Liver (tissue), 9 donors: ENCODE results near the gene NUBPL. TPM values are rescaled to one million over a fixed set of nuclear protein-coding genes. Genes with fewer than 3 reads are reported as not detected.
"Not testable (repeated sequence)": the region's sequence is repeated elsewhere in the genome, so short reads cannot be mapped to it uniquely, and the experiment has no call there.

ENCODE experiments used
- DNase-seq: peaks from one replicate; pipeline ENCODE4 v3.0.0-alpha.2; 2017; ENCODE audit warnings: low spot score
- H3K27ac ChIP-seq, 2 donors: one replicate each; pipeline ENCODE4 v1.7.0; 2013; ENCODE audit warnings: inconsistent platforms in 2 of 2, low read length in 2 of 2, control low read depth in 1 of 2, low read depth in 1 of 2, mild to moderate bottlenecking in 1 of 2
- H3K27me3 ChIP-seq, 4 donors: one replicate each; pipeline versions ENCODE4 v1.6.1 to v1.7.0; 2013; ENCODE audit warnings: low read length in 3 of 4, inconsistent platforms in 1 of 4, mild to moderate bottlenecking in 1 of 4, moderate library complexity in 1 of 4; ENCODE audit not compliant: control insufficient read depth in 4 of 4, insufficient read depth in 4 of 4
- H3K36me3 ChIP-seq, 4 donors: one replicate each; pipeline versions ENCODE4 v1.6.1 to v1.7.0; 2013; ENCODE audit warnings: low read length in 3 of 4, mild to moderate bottlenecking in 3 of 4, low read depth in 1 of 4, moderate library complexity in 1 of 4; ENCODE audit not compliant: control insufficient read depth in 4 of 4, insufficient read depth in 3 of 4
- H3K4me1 ChIP-seq, 4 donors: one replicate each; pipeline versions ENCODE4 v1.6.1 to v1.7.0; 2013; ENCODE audit warnings: low read length in 3 of 4, mild to moderate bottlenecking in 3 of 4, moderate library complexity in 1 of 4; ENCODE audit not compliant: control insufficient read depth in 4 of 4, insufficient read depth in 4 of 4
- H3K4me3 ChIP-seq, 3 donors: one replicate each; pipeline versions ENCODE4 v1.6.1 to v1.7.0; 2013; ENCODE audit warnings: low read length in 3 of 3, control low read depth in 1 of 3, low read depth in 1 of 3, mild to moderate bottlenecking in 1 of 3
- H3K9ac ChIP-seq, 2 donors: one replicate each; pipeline ENCODE4 v1.7.0; 2013; ENCODE audit warnings: low read length in 2 of 2, mild to moderate bottlenecking in 2 of 2, moderate library complexity in 2 of 2, control low read depth in 1 of 2, low read depth in 1 of 2
- H3K9me3 ChIP-seq, 4 donors: one replicate each; pipeline versions ENCODE4 v1.6.1 to v1.7.0; 2013; ENCODE audit warnings: low read length in 3 of 4; ENCODE audit not compliant: control insufficient read depth in 4 of 4
- EGR1 ChIP-seq, 2 donors: IDR thresholded peaks; 2 replicates each; pipeline ENCODE4 v1.6.1; 2016 to 2018; ENCODE audit warnings: antibody characterized with exemption in 2 of 2, low read depth in 2 of 2
- FOXA1 ChIP-seq: IDR thresholded peaks from 2 replicates; pipeline ENCODE4 v1.6.1; 2016; ENCODE audit warnings: antibody characterized with exemption
- FOXA2 ChIP-seq: IDR thresholded peaks from 2 replicates; pipeline ENCODE4 v1.6.1; 2016; ENCODE audit warnings: antibody characterized with exemption
- HNF4A ChIP-seq, 2 donors: conservative IDR thresholded peaks; 2 replicates each; pipeline ENCODE4 v1.6.1; 2016; ENCODE audit warnings: antibody characterized with exemption in 2 of 2, mild to moderate bottlenecking in 2 of 2
- HNF4G ChIP-seq: IDR thresholded peaks from 2 replicates; pipeline ENCODE4 v1.6.1; 2016; ENCODE audit warnings: antibody characterized with exemption
- NR2F2 ChIP-seq: IDR thresholded peaks from 2 replicates; pipeline ENCODE4 v1.6.1; 2016; ENCODE audit warnings: antibody characterized with exemption
- RAD21 ChIP-seq, 2 donors: IDR thresholded peaks; 2 replicates each; pipeline ENCODE4 v1.6.1; 2016; ENCODE audit warnings: antibody characterized with exemption in 2 of 2, mild to moderate bottlenecking in 2 of 2
- RXRA ChIP-seq, 2 donors: IDR thresholded peaks; 2 replicates each; pipeline ENCODE4 v1.6.1; 2017 to 2018; ENCODE audit warnings: antibody characterized with exemption in 2 of 2, mild to moderate bottlenecking in 1 of 2
- SP1 ChIP-seq: IDR thresholded peaks from 2 replicates; pipeline ENCODE4 v1.6.1; 2018; ENCODE audit warnings: antibody characterized with exemption, mild to moderate bottlenecking
- YY1 ChIP-seq: IDR thresholded peaks from 2 replicates; pipeline ENCODE4 v1.6.1; 2016; ENCODE audit warnings: antibody characterized with exemption, mild to moderate bottlenecking
- WGBS: extraction: QIAGEN DNeasy Blood & Tissue Kit; methylation state at CpG from one replicate; pipeline ENCODE4 v1.1.7; 2013; 5-methylcytosine and 5-hydroxymethylcytosine counted together
- polyA plus RNA-seq, 2 donors: library from polyadenylated mRNA; stranded (reverse) in 1 of 2; unstranded in 1 of 2; fragments of 200-250 nt in 1 of 2; fragments of >200 nt in 1 of 2; fragmentation: Nextera tagmentation in 1 of 2; extraction: Ambion mirVana in 1 of 2; gene quantifications; one replicate each; pipeline versions ENCODE4 v1.2.1 to v1.2.3, GENCODE V29; 2013 to 2015
- total RNA-seq, 2 donors: library from RNA; depleted of rRNA; stranded (reverse); fragments of >200 nt; gene quantifications; one replicate each; pipeline ENCODE4 v1.2.3, GENCODE V29; 2014
- TF ChIP-seq, protein P1 (sequence below): fragments of 150-350 bp; IDR thresholded peaks from 2 replicates; pipeline ENCODE4 v1.5.1; 2017; ENCODE audit warnings: improper control_type of control experiment, low read depth, low read length; ENCODE audit not compliant: missing input control
- TF ChIP-seq, protein P2 (sequence below): IDR thresholded peaks from 2 replicates; pipeline ENCODE4 v1.6.1; 2016; ENCODE audit warnings: antibody characterized with exemption, mild to moderate bottlenecking
- TF ChIP-seq, protein P3 (sequence below): IDR thresholded peaks from 2 replicates; pipeline ENCODE4 v1.6.1; 2016; ENCODE audit warnings: antibody characterized with exemption
- TF ChIP-seq, protein P4 (sequence below): IDR thresholded peaks from 2 replicates; pipeline ENCODE4 v1.6.1; 2016; ENCODE audit warnings: antibody characterized with exemption
- TF ChIP-seq, protein P5 (sequence below): IDR thresholded peaks from 2 replicates; pipeline ENCODE4 v1.6.1; 2016; ENCODE audit warnings: antibody characterized with exemption
- donor health status: healthy.
- donor health status: healthy.
- donor health status: healthy.
- donor health status: healthy.
- donor health status: healthy.

Gene NUBPL
- total and polyA plus RNA-seq, 4 donors, result 4.2 to 9.3 (median 6.7) TPM

DNA sequence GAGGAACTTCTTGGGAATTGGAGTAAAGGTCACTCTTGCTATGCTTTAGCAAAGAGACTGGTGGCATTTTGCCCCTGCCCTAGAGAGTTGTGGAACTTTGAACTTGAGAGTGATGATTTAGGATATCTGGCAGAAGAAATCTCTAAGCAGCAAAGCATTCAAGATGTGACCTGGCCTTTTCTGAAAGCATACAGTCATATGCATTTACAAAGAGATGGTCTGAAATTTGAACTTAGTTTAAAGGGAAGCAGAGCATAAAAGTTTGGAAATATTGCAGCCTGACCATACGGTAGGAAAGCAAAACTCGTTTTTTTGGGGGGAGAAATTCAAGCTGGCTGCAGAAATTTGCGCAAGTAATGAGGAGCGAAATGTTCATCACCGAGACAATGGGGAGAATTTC lies 60.9 kb downstream of the NUBPL start:
- Histone ChIP-seq H3K4me3 (no peak overlapping the region), H3K27me3 (no peaks in the 10 kb centered on the region), H3K36me3 (peaks cover 0 to 1% (median 0%) of the 10 kb centered on the region in 4 donors), H3K27ac (no peak overlapping the region), H3K4me1 (no peaks in the 10 kb centered on the region), H3K9ac (no peak overlapping the region), H3K9me3 (peaks cover 0 to 3% (median under 1%) of the 10 kb centered on the region in 4 donors)
- WGBS, result 97% methylated on average over 5 of the region's 5 CpGs
- TF ChIP-seq YY1 (no peak), FOXA1 (no peak), RXRA (IDR thresholded peaks at IDR 0.05) (no peak), HNF4A (conservative IDR thresholded peaks at IDR 0.05) (no peak), EGR1 (IDR thresholded peaks at IDR 0.05; ENCODE audit: low read depth in 2 of 2) (no peak), FOXA2 (no peak), NR2F2 (no peak), RAD21 (IDR thresholded peaks at IDR 0.05) (no peak), HNF4G (no peak), SP1 (no peak)
- TF ChIP-seq, protein P1, sequence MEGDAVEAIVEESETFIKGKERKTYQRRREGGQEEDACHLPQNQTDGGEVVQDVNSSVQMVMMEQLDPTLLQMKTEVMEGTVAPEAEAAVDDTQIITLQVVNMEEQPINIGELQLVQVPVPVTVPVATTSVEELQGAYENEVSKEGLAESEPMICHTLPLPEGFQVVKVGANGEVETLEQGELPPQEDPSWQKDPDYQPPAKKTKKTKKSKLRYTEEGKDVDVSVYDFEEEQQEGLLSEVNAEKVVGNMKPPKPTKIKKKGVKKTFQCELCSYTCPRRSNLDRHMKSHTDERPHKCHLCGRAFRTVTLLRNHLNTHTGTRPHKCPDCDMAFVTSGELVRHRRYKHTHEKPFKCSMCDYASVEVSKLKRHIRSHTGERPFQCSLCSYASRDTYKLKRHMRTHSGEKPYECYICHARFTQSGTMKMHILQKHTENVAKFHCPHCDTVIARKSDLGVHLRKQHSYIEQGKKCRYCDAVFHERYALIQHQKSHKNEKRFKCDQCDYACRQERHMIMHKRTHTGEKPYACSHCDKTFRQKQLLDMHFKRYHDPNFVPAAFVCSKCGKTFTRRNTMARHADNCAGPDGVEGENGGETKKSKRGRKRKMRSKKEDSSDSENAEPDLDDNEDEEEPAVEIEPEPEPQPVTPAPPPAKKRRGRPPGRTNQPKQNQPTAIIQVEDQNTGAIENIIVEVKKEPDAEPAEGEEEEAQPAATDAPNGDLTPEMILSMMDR, result no peak
- TF ChIP-seq, protein P2, sequence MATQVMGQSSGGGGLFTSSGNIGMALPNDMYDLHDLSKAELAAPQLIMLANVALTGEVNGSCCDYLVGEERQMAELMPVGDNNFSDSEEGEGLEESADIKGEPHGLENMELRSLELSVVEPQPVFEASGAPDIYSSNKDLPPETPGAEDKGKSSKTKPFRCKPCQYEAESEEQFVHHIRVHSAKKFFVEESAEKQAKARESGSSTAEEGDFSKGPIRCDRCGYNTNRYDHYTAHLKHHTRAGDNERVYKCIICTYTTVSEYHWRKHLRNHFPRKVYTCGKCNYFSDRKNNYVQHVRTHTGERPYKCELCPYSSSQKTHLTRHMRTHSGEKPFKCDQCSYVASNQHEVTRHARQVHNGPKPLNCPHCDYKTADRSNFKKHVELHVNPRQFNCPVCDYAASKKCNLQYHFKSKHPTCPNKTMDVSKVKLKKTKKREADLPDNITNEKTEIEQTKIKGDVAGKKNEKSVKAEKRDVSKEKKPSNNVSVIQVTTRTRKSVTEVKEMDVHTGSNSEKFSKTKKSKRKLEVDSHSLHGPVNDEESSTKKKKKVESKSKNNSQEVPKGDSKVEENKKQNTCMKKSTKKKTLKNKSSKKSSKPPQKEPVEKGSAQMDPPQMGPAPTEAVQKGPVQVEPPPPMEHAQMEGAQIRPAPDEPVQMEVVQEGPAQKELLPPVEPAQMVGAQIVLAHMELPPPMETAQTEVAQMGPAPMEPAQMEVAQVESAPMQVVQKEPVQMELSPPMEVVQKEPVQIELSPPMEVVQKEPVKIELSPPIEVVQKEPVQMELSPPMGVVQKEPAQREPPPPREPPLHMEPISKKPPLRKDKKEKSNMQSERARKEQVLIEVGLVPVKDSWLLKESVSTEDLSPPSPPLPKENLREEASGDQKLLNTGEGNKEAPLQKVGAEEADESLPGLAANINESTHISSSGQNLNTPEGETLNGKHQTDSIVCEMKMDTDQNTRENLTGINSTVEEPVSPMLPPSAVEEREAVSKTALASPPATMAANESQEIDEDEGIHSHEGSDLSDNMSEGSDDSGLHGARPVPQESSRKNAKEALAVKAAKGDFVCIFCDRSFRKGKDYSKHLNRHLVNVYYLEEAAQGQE, result no peak
- TF ChIP-seq, protein P3, sequence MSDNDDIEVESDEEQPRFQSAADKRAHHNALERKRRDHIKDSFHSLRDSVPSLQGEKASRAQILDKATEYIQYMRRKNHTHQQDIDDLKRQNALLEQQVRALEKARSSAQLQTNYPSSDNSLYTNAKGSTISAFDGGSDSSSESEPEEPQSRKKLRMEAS, result no peak
- TF ChIP-seq, protein P4, sequence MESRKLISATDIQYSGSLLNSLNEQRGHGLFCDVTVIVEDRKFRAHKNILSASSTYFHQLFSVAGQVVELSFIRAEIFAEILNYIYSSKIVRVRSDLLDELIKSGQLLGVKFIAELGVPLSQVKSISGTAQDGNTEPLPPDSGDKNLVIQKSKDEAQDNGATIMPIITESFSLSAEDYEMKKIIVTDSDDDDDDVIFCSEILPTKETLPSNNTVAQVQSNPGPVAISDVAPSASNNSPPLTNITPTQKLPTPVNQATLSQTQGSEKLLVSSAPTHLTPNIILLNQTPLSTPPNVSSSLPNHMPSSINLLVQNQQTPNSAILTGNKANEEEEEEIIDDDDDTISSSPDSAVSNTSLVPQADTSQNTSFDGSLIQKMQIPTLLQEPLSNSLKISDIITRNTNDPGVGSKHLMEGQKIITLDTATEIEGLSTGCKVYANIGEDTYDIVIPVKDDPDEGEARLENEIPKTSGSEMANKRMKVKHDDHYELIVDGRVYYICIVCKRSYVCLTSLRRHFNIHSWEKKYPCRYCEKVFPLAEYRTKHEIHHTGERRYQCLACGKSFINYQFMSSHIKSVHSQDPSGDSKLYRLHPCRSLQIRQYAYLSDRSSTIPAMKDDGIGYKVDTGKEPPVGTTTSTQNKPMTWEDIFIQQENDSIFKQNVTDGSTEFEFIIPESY, result no peak
- TF ChIP-seq, protein P5, sequence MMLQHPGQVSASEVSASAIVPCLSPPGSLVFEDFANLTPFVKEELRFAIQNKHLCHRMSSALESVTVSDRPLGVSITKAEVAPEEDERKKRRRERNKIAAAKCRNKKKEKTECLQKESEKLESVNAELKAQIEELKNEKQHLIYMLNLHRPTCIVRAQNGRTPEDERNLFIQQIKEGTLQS, result no peak
- DNase-seq, result no peak

DNA sequence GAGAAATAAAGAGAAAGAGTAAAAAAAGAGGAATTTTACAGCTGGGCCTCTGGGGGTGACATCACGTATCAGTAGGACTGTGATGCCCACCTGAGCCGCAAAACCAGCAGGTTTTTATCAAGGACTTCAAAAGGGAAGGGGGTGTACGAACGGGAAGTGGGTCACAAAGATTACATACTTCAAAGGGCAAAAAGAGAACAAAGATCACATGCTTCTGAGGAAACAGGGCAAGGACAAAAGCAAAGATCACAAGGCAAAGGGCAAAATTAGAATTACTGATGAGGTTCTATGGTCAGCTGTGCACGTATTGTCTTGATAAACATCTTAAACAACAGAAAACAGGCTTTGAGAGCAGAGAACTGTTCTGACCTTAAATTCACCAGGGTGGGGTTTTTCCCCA lies 91.7 kb downstream of the NUBPL start:
- not testable (repeated sequence) for H3K4me3 ChIP-seq, DNase-seq, H3K27me3 ChIP-seq, H3K36me3 ChIP-seq, H3K4me1 ChIP-seq, H3K27ac ChIP-seq, H3K9ac ChIP-seq, H3K9me3 ChIP-seq
- WGBS, result 97% methylated on average over 5 of the region's 5 CpGs
